Spleen (tissue), 7 donors: ENCODE measurements around the gene APOBEC3G.

Experiments used
- POLR2A ChIP-seq, 3 donors: fragments of 450-650 bp; IDR thresholded peaks; one replicate each; pipeline ENCODE4 v1.5.1; 2017; ENCODE audit warnings: antibody characterized with exemption in 3 of 3, mild to moderate bottlenecking in 1 of 3
- POLR2AphosphoS5 ChIP-seq, 3 donors: sonication (generic); formaldehyde crosslinking; IDR thresholded peaks; one replicate each; pipeline ENCODE4 v1.5.1; 2017; ENCODE audit warnings: antibody characterized with exemption in 3 of 3
- TF ChIP-seq, protein P1 (sequence below), 11 experiments: fragments of 200-600 bp in 7 of 11; fragments of 450-650 bp in 4 of 11; sonication (generic) in 4 of 11; IDR thresholded peaks in 8 of 11; conservative IDR thresholded peaks in 3 of 11; 1 replicate in 7 of 11; 2 replicates in 4 of 11; pipeline versions ENCODE4 v1.4.0 to v1.8.0; 2016 to 2021; ENCODE audit warnings: antibody characterized with exemption in 11 of 11, inconsistent platforms in 4 of 11, mild to moderate bottlenecking in 1 of 11
- donor health status: DM: no; HTN: no; CAD: no; lungs with moderate emphysema.
- donor health status: DM: no; HTN: no; CAD: no.
- donor health status: DM: no; HTN: no; CAD: no.

DNA sequence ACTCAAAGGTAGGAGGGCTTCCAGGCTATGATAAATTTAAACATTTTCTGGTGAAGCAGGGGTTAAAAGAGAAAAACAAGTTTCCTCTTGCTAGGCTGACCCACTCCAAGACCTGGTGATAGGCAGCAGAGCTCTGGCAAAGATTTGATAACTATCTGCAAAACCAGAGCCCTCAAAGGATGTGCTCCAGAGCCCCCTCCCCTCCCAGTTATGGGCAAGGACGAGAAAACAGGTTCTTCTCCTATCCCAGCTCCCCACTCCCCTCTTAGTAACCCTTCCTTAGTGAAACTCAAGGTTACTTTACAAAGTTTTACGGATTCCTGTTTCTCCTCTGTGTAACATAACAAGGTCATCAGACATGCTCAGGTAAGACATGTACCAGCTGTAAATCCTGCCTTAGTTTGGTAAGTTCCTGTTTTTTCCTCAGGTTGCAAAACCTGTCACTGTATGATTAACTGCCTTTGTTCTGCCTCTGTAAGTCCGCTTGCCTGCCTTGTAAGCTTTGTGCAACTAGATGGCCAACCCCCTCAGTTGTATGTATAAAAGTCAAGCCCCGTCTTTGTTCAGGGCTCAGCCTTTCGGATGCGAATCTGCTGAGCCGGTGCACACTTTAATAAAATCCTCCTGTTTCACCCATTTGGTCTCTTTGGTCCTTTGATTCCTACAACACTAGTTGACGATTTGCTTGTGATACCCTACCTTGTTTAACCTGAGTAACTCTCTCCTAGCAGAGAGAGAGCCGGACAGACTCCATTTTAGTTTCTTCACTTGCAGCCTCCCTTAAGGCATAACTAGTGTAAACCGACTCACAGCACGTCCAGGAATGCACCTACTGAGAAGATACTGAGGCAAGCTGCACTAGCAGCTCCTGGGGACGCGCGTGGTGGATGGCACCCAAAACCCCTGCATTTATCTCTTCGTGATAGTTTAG is 33.8 kb downstream of the APOBEC3G start:
- TF ChIP-seq, protein P1, sequence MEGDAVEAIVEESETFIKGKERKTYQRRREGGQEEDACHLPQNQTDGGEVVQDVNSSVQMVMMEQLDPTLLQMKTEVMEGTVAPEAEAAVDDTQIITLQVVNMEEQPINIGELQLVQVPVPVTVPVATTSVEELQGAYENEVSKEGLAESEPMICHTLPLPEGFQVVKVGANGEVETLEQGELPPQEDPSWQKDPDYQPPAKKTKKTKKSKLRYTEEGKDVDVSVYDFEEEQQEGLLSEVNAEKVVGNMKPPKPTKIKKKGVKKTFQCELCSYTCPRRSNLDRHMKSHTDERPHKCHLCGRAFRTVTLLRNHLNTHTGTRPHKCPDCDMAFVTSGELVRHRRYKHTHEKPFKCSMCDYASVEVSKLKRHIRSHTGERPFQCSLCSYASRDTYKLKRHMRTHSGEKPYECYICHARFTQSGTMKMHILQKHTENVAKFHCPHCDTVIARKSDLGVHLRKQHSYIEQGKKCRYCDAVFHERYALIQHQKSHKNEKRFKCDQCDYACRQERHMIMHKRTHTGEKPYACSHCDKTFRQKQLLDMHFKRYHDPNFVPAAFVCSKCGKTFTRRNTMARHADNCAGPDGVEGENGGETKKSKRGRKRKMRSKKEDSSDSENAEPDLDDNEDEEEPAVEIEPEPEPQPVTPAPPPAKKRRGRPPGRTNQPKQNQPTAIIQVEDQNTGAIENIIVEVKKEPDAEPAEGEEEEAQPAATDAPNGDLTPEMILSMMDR (IDR thresholded peaks at IDR 0.05 in 8 of 11, conservative IDR thresholded peaks at IDR 0.05 in 3 of 11) = no peak
- TF ChIP-seq POLR2A (IDR thresholded peaks at IDR 0.05) = no peak
- TF ChIP-seq POLR2AphosphoS5 (IDR thresholded peaks at IDR 0.05) = no peak
